ENCODE results near the gene TNKS1BP1.
"Not testable (repeated sequence)": the region's sequence is repeated elsewhere in the genome, so short reads cannot be mapped to it uniquely, and the experiment has no call there.

DNA sequence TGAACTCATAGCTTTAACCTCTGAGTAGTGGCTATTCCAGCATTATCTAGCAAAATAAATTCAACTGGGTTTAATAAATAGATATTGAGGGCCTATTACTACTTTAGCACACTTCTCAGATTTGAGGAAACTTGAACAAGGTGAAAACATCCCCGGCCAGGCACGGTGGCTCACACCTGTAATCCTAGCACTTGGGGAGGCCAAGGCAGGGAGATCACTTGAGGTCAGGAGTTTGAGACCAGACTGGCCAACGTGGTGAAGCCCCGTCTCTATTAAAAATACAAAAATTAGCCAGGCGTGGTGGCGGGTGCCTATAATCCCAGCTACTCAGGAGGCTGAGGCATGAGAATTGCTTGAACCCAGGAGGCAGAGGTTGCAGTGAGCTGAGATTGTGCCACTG lies 12.1 kb upstream of the TNKS1BP1 start:
- TF ChIP-seq, protein P1, sequence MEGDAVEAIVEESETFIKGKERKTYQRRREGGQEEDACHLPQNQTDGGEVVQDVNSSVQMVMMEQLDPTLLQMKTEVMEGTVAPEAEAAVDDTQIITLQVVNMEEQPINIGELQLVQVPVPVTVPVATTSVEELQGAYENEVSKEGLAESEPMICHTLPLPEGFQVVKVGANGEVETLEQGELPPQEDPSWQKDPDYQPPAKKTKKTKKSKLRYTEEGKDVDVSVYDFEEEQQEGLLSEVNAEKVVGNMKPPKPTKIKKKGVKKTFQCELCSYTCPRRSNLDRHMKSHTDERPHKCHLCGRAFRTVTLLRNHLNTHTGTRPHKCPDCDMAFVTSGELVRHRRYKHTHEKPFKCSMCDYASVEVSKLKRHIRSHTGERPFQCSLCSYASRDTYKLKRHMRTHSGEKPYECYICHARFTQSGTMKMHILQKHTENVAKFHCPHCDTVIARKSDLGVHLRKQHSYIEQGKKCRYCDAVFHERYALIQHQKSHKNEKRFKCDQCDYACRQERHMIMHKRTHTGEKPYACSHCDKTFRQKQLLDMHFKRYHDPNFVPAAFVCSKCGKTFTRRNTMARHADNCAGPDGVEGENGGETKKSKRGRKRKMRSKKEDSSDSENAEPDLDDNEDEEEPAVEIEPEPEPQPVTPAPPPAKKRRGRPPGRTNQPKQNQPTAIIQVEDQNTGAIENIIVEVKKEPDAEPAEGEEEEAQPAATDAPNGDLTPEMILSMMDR (IDR thresholded peaks at IDR 0.05 in 4 of 5, conservative IDR thresholded peaks at IDR 0.05 in 1 of 5), result not testable (repeated sequence)
- not testable (repeated sequence) for TF ChIP-seq POLR2A (IDR thresholded peaks at IDR 0.05)

All from gastrocnemius medialis (tissue), 4 donors.